OCI-LY3 (cell line): Measurements from ENCODE around the gene COL27A1.

Experiments used
- CTCF ChIP-seq: fragments of 200-600, 300-600 bp; sonication (generic); IDR thresholded peaks from 2 replicates; pipeline ENCODE4 v1.5.1; 2014; ENCODE audit warnings: antibody characterized with exemption, low read length, low read depth
- EZH2phosphoT487 ChIP-seq: fragments of 200-600 bp; shearing (Covaris generic); IDR thresholded peaks from 2 replicates; pipeline ENCODE4 v1.6.1; 2018; ENCODE audit warnings: antibody characterized with exemption, mixed run types, low read depth

GRCh38 chr9:114237781-114238180 lies 82.4 kb downstream of the COL27A1 start:
- TF ChIP-seq CTCF (no peak), EZH2phosphoT487 (no peak)
